Measurements from ENCODE around the gene HCN4.

GRCh38 chr15:73398861-73399260 is 30.1 kb upstream of the HCN4 start:
- TF ChIP-seq CTCF (IDR thresholded peaks at IDR 0.05) (no peak), ZFX (IDR thresholded peaks at IDR 0.05; ENCODE audit: borderline replicate concordance) (no peak)
